Prostate gland (tissue), 2 donors: ENCODE measurements around the gene SH3GLB2.

ENCODE experiments used
- POLR2A ChIP-seq: fragments of 450-650 bp; IDR thresholded peaks from one replicate; pipeline ENCODE4 v1.6.1; 2016; ENCODE audit warnings: antibody characterized with exemption, mild to moderate bottlenecking
- TF ChIP-seq, protein P1 (sequence below), 4 experiments: fragments of 200-600 bp in 2 of 4; fragments of 450-650 bp in 2 of 4; sonication (generic) in 2 of 4; IDR thresholded peaks; 1 replicate in 3 of 4; 2 replicates in 1 of 4; pipeline ENCODE4 v1.5.1; 2016 to 2019; ENCODE audit warnings: antibody characterized with exemption in 4 of 4, mild to moderate bottlenecking in 2 of 4, moderate library complexity in 2 of 4

GRCh38 chr9:129037767-129038098 lies 9.6 kb upstream of the SH3GLB2 start:
- TF ChIP-seq, protein P1, sequence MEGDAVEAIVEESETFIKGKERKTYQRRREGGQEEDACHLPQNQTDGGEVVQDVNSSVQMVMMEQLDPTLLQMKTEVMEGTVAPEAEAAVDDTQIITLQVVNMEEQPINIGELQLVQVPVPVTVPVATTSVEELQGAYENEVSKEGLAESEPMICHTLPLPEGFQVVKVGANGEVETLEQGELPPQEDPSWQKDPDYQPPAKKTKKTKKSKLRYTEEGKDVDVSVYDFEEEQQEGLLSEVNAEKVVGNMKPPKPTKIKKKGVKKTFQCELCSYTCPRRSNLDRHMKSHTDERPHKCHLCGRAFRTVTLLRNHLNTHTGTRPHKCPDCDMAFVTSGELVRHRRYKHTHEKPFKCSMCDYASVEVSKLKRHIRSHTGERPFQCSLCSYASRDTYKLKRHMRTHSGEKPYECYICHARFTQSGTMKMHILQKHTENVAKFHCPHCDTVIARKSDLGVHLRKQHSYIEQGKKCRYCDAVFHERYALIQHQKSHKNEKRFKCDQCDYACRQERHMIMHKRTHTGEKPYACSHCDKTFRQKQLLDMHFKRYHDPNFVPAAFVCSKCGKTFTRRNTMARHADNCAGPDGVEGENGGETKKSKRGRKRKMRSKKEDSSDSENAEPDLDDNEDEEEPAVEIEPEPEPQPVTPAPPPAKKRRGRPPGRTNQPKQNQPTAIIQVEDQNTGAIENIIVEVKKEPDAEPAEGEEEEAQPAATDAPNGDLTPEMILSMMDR (IDR thresholded peaks at IDR 0.05): no peak
- no peak for TF ChIP-seq POLR2A
